Loucy (cell line): ENCODE results near the gene PGAM5.

Experiments used
- H2AFZ ChIP-seq: fragments of 200-600 bp; sonication (generic); 2 replicates; pipeline ENCODE4 v1.6.0; 2016; ENCODE audit warnings: antibody characterized with exemption, mild to moderate bottlenecking, low read length, moderate library complexity
- H3F3A ChIP-seq: fragments of 200-600 bp; 2 replicates; pipeline ENCODE4 v1.6.0; 2016; ENCODE audit warnings: antibody characterized with exemption, low read depth, mild to moderate bottlenecking
- H3K27me3 ChIP-seq: fragments of 200-600 bp; sonication (generic); 2 replicates; pipeline ENCODE4 v1.6.1; 2014; ENCODE audit warnings: low read length, mild to moderate bottlenecking; ENCODE audit not compliant: insufficient read depth, poor library complexity, severe bottlenecking
- H3K36me3 ChIP-seq: fragments of 200-600 bp; sonication (generic); 2 replicates; pipeline ENCODE4 v1.6.1; 2016; ENCODE audit warnings: low read length; ENCODE audit not compliant: insufficient read depth
- H3K4me1 ChIP-seq: fragments of 200-600 bp; sonication (generic); 2 replicates; pipeline ENCODE4 v1.5.1; 2014; ENCODE audit warnings: low read length, mild to moderate bottlenecking; ENCODE audit not compliant: insufficient read depth, poor library complexity, severe bottlenecking
- H3K4me2 ChIP-seq: fragments of 200-600 bp; sonication (generic); 2 replicates; pipeline ENCODE4 v1.6.0; 2014; ENCODE audit warnings: antibody characterized with exemption, low read length, low read depth, mild to moderate bottlenecking; ENCODE audit not compliant: poor library complexity, severe bottlenecking
- H3K4me3 ChIP-seq: fragments of 200-600 bp; sonication (generic); 2 replicates; pipeline ENCODE4 v1.5.1; 2014; ENCODE audit warnings: low read length, mild to moderate bottlenecking, mixed read lengths; ENCODE audit not compliant: poor library complexity, severe bottlenecking
- H3K79me2 ChIP-seq: fragments of 200-600 bp; sonication (generic); 2 replicates; pipeline ENCODE4 v1.6.1; 2014; ENCODE audit warnings: low read length; ENCODE audit not compliant: insufficient read depth
- H3K9ac ChIP-seq: fragments of 200-600 bp; sonication (generic); 2 replicates; pipeline ENCODE4 v1.6.0; 2014; ENCODE audit warnings: mild to moderate bottlenecking, low read depth, low read length, moderate library complexity; ENCODE audit not compliant: poor library complexity, severe bottlenecking
- H3K9me2 ChIP-seq: fragments of 200-600 bp; sonication (generic); replicated peaks from 2 replicates; pipeline ENCODE4 v1.6.1; 2016; ENCODE audit warnings: low read depth, low read length, mixed read lengths
- H3K9me3 ChIP-seq: fragments of 200-600 bp; sonication (generic); 2 replicates; pipeline ENCODE4 v1.6.1; 2014; ENCODE audit warnings: mild to moderate bottlenecking, antibody characterized with exemption, low read length, low read depth; ENCODE audit not compliant: insufficient read depth
- H4K20me1 ChIP-seq: fragments of 200-600 bp; sonication (generic); 2 replicates; pipeline ENCODE4 v1.6.0; 2014; ENCODE audit warnings: antibody characterized with exemption, low read length, mild to moderate bottlenecking; ENCODE audit not compliant: insufficient read depth, poor library complexity, severe bottlenecking
- EZH2phosphoT487 ChIP-seq: fragments of 200-600 bp; IDR thresholded peaks from 2 replicates; pipeline ENCODE4 v1.6.1; 2018; ENCODE audit warnings: antibody characterized with exemption, mild to moderate bottlenecking, moderate library complexity, borderline replicate concordance
- TF ChIP-seq, protein P1 (sequence below): fragments of 200-600 bp; sonication (generic); conservative IDR thresholded peaks from 2 replicates; pipeline ENCODE4 v1.5.1; 2014; ENCODE audit warnings: mild to moderate bottlenecking, antibody characterized with exemption, low read length

Gene PGAM5

DNA sequence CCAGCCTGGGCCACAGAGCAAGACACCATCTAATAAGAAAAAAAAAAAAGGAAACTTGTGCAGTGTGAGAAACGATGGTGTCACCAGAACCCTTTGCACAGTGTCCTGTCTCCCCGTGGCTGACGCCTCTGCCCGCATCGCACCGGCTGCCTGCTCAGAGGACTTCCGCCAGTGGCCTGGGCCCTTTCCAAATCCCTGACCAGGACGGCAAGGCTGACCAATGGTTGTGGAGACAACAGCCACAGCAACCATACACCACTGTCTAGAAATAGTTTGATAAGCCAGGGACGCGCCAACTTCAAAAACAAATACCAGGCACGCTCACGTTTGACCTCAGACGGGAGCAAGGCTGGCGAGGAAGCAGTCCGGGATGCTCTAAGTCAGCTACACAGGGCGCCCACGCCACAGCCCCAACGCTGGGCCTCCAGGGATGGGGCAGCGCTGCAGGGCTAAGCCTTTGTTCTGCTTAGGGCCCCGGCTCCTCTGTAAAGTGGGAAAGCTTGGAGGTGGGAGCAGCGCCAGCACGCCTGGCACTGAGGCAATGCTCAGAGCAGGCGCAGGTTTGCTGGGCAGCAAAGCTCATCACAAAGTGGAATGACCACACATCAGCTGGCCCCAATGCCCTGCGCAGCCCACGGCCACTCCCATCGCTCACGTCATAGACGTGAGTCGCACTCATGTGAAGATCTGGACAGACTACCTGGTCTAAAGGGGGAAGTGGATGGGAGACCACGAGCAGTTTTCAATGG lies 12.5 kb downstream of the PGAM5 start:
- no peak for TF ChIP-seq EZH2phosphoT487
- TF ChIP-seq, protein P1, sequence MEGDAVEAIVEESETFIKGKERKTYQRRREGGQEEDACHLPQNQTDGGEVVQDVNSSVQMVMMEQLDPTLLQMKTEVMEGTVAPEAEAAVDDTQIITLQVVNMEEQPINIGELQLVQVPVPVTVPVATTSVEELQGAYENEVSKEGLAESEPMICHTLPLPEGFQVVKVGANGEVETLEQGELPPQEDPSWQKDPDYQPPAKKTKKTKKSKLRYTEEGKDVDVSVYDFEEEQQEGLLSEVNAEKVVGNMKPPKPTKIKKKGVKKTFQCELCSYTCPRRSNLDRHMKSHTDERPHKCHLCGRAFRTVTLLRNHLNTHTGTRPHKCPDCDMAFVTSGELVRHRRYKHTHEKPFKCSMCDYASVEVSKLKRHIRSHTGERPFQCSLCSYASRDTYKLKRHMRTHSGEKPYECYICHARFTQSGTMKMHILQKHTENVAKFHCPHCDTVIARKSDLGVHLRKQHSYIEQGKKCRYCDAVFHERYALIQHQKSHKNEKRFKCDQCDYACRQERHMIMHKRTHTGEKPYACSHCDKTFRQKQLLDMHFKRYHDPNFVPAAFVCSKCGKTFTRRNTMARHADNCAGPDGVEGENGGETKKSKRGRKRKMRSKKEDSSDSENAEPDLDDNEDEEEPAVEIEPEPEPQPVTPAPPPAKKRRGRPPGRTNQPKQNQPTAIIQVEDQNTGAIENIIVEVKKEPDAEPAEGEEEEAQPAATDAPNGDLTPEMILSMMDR: no peak
- Histone ChIP-seq H3K27me3 (no peaks in the 10 kb centered on the region), H3K9me3 (no peaks in the 10 kb centered on the region), H4K20me1 (no peaks in the 10 kb centered on the region), H3K4me1 (no peaks in the 10 kb centered on the region), H3K79me2 (no peaks in the 10 kb centered on the region), H3F3A (no peaks in the 10 kb centered on the region), H3K9ac (no peak overlapping the region), H3K9me2 (no peaks in the 10 kb centered on the region), H3K4me3 (no peak overlapping the region), H2AFZ (no peak overlapping the region), H3K36me3 (peaks cover 81% of the 10 kb centered on the region; the same call in 1 of the 2 replicates), H3K4me2 (no peak overlapping the region)

DNA sequence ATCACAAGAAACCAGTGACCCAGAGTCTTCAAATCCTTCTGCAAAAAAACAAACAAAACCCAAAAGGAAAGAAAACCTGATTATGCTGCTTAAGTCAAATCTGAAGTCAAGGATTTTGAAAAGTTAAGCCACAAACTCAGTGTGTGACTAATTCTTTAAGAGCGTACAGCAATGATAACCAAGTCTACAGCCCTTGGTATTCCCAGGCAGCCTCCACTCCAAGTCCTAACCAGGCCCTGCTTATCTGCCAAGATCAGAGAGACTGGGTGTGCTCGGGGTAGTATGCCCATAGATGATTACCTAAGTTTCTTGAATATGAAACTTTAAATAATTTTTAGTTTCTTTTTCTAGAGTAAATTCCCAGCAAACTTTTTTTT lies 13.1 kb downstream of the PGAM5 start:
- Histone ChIP-seq H3K9me2 (no peaks in the 10 kb centered on the region), H3K9me3 (no peaks in the 10 kb centered on the region), H4K20me1 (no peaks in the 10 kb centered on the region), H2AFZ (no peak overlapping the region), H3K79me2 (no peaks in the 10 kb centered on the region), H3F3A (no peaks in the 10 kb centered on the region), H3K27me3 (no peaks in the 10 kb centered on the region), H3K9ac (no peak overlapping the region), H3K4me1 (no peaks in the 10 kb centered on the region), H3K4me2 (no peak overlapping the region), H3K4me3 (no peak overlapping the region), H3K36me3 (peaks cover 78% of the 10 kb centered on the region; the same call in 1 of the 2 replicates)
- TF ChIP-seq, protein P1: no peak
- TF ChIP-seq EZH2phosphoT487: no peak

DNA sequence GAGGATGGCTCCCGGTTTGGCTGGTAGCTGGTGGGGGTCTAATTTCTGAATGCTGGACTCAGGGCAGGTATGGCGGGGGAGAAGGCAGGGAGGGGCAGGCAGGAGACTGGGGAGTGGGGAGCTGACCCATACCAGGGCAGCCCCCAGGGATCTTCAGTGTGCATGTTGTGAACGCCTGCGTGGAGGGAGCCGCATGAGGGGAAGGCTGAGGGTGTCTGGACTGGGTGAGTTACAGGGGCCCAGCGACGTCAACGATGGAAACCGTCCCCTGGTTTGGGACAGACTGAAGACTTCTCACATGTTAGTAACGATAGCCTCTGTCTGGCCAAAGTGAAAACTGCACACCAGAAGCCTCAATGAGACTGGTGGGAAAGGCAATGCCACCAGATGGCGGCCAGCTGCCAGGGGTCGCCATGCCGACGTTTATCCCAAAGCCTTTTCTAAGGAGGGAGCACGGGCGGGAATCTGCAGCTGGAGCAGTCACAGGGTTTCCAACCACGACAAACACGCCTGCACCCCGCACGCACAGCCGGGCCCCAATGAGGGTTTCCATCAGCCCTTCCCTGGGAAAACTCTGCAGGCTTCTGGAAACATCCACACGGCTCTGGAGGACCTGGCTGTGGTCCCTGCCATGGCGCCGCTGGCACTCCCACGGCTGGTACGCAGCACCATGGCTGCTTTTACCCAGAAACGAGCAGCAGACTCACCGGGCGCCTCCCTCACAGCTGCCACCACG lies 14.0 kb downstream of the PGAM5 start:
- Histone ChIP-seq H3K79me2 (no peaks in the 10 kb centered on the region), H3K4me1 (no peaks in the 10 kb centered on the region), H3F3A (peaks cover under 1% of the 10 kb centered on the region; the same call in 1 of the 2 replicates), H3K27me3 (no peaks in the 10 kb centered on the region), H3K9me2 (no peaks in the 10 kb centered on the region), H4K20me1 (no peaks in the 10 kb centered on the region), H3K9me3 (no peaks in the 10 kb centered on the region), H3K4me3 (no peak overlapping the region), H3K4me2 (no peak overlapping the region), H2AFZ (no peak overlapping the region), H3K9ac (no peak overlapping the region), H3K36me3 (peaks cover 69% of the 10 kb centered on the region; the same call in 1 of the 2 replicates)
- TF ChIP-seq EZH2phosphoT487: no peak
- TF ChIP-seq, protein P1: no peak
